ENCODE measurements around the gene NAV1. TPM values are rescaled to one million over a fixed set of nuclear protein-coding genes. Genes with fewer than 3 reads are reported as not detected.
"Not testable (repeated sequence)": the region's sequence is repeated elsewhere in the genome, so short reads cannot be mapped to it uniquely, and the experiment has no call there.

Gene NAV1
- total RNA-seq, 2 experiments from 2014 or later = 1.9 to 2.6 TPM

GRCh38 chr1:201539561-201540431 is 869 bp downstream of the NAV1 start:
- peak; percentile 31 for ATAC-seq
- intact Hi-C loops (cut with DNase I, micrococcal nuclease) = no loop called here
- CTCF ChIA-PET = interaction anchor here (0.5 to 1.4 kb wide), 6 partner anchors 18 to 309 kb away, joined by 3 to 5 read pairs (median 4); no protein-coding TSS in a partner anchor
- POLR2A ChIA-PET = no interaction called here
- no peak overlapping the region for H3K27ac Mint-ChIP-seq
- peaks cover 13% of the 10 kb centered on the region for H3K4me1 Mint-ChIP-seq
- no peaks in the 10 kb centered on the region for H3K36me3 Mint-ChIP-seq (ENCODE audit: low read depth)
- H3K4me3 Mint-ChIP-seq = peak overlapping the region; percentile 55
- H3K27me3 Mint-ChIP-seq = peaks cover 62% of the 10 kb centered on the region
- H3K9me3 Mint-ChIP-seq (ENCODE audit: low read depth) = no peaks in the 10 kb centered on the region
- peak; percentile 20 for DNase-seq

- ChIA-PET POLR2A (no interaction called here), CTCF (interaction anchor here (1.3 to 1.4 kb wide), 2 partner anchors 28 to 29 kb away, joined by 4 to 5 read pairs; no protein-coding TSS in a partner anchor)
- H3K27ac Mint-ChIP-seq = no peak overlapping the region
- DNase-seq (no peak), ATAC-seq (no peak)
- no peaks in the 10 kb centered on the region for H3K9me3 Mint-ChIP-seq (ENCODE audit: low read depth)
- no peak overlapping the region for H3K4me3 Mint-ChIP-seq
- H3K4me1 Mint-ChIP-seq = peaks cover 10% of the 10 kb centered on the region
- peaks cover 58% of the 10 kb centered on the region for H3K27me3 Mint-ChIP-seq
- intact Hi-C loops (cut with DNase I, micrococcal nuclease) = no loop called here
- H3K36me3 Mint-ChIP-seq (ENCODE audit: low read depth) = no peaks in the 10 kb centered on the region
Observed at GRCh38 chr1:201540846-201541735, 2.2 kb downstream of the NAV1 start.

DNA sequence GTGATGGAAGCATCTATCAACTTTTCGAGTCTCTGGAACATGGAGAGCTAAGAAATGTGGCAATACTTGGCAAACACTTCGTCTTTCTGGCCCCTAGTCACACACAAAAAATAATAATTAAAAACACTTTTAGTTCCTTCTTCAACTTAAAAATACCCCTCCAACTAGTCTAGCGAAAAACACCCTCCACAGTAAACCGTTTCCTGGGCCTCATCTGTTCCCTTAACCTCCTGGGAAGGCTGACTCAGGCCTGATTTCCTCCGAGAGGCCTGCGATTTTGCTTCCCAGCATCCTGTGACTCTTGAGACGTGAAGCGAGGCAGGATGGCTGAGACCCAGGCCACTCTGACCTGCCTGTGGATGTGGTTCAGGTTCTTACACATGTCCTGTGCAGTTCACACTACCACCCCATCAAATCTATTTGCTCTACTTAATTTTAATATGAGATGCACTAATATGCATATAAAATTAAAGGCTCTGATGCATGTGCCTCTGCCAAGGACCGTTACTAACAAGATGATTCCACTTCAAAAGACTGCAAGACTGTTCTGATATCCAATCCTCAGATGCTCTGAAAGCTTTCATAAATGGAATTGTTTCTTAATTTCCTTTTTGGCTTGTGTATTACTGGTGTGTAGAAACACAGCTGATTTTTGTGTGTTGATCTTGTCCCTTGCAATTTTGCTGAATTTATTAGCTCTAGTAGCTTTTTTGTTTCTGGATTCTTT is 3.5 kb downstream of the NAV1 start:
- CTCF ChIA-PET = interaction anchor here (1.1 kb wide), 2 partner anchors 17 to 60 kb away, joined by 3 to 4 read pairs; no protein-coding TSS in a partner anchor
- POLR2A ChIA-PET = interaction anchor here (0.6 kb wide), 1 partner anchor 343 kb away, joined by 3 read pairs; no protein-coding TSS in a partner anchor
- no peaks in the 10 kb centered on the region for H3K9me3 Mint-ChIP-seq (ENCODE audit: low read depth)
- no peak overlapping the region for H3K27ac Mint-ChIP-seq
- no peaks in the 10 kb centered on the region for H3K36me3 Mint-ChIP-seq (ENCODE audit: low read depth)
- H3K27me3 Mint-ChIP-seq = peaks cover 44% of the 10 kb centered on the region
- no peak for ATAC-seq
- H3K4me3 Mint-ChIP-seq = no peak overlapping the region
- intact Hi-C loops (cut with DNase I, micrococcal nuclease) = no loop called here
- DNase-seq = no peak
- H3K4me1 Mint-ChIP-seq = peaks cover 10% of the 10 kb centered on the region

DNA sequence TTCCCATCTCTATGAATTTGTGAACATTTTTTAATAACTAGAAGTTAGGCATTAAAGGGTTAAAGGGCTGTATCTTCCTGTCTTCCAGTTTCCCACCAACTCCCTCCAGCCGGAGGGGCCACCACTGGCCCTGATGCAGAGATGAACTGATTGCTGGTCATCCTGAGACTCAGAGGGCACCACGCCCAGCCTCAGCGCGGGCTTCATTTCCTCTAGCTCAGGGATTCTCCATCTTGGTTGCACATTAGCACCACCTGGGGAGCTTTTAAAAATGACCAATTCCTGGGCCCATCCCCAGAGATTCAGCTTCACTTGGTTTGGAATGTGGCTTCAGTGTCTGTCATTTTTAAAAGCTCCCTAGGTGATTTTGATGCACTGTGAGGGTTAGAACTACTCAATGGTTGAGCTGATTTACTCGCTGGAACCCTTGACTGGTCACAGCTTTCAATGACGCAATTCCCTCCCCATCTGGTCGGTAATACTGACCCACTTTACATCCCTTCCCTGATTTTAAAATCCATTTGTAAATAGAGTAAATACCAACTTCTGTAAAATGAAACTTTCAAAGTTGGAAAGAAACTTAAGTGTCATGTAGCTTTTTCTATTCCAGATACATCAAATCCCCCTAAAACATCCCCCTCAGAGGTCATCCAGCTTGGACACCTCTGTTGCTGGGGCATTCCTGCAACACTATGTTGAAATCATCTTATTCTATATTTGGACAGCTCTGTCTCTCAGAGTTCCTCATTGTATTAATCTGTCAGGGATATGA is 5.1 kb downstream of the NAV1 start:
- DNase-seq (no peak), ATAC-seq (no peak)
- no peak overlapping the region for H3K27ac Mint-ChIP-seq
- intact Hi-C loops (cut with DNase I, micrococcal nuclease) = no loop called here
- no peaks in the 10 kb centered on the region for H3K9me3 Mint-ChIP-seq (ENCODE audit: low read depth)
- POLR2A ChIA-PET = no interaction called here
- CTCF ChIA-PET = interaction anchor here (0.6 to 1.1 kb wide), 6 partner anchors 15 to 419 kb away, joined by 3 to 7 read pairs (median 4); no protein-coding TSS in a partner anchor
- peaks cover 7% of the 10 kb centered on the region for H3K4me1 Mint-ChIP-seq
- no peak overlapping the region for H3K4me3 Mint-ChIP-seq
- peaks cover 31% of the 10 kb centered on the region for H3K27me3 Mint-ChIP-seq
- H3K36me3 Mint-ChIP-seq (ENCODE audit: low read depth) = no peaks in the 10 kb centered on the region

DNA sequence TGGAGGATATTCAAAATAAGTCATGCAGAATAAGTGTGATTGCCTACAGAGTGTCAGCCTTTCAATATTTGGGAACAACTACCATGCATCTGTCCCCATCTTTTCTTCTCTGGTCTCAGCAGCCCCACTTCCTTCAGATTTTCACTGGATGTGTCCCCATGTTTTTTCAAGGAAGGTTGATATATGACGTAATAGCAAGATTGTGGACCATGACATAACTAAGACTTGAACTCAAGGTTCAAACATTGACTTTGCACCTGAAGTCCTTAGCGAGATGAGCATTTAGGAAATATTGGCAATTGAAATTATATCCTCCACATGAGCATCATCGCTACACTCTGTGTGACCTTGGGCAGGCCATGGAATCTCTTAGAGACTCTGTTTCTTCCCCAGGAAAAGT is 5.8 kb downstream of the NAV1 start:
- intact Hi-C loops (cut with DNase I, micrococcal nuclease) = no loop called here
- Mint-ChIP-seq H3K4me1 (peaks cover 3% of the 10 kb centered on the region), H3K27me3 (peaks cover 27% of the 10 kb centered on the region), H3K27ac (no peak overlapping the region), H3K36me3 (ENCODE audit: low read depth) (no peaks in the 10 kb centered on the region), H3K9me3 (ENCODE audit: low read depth) (no peaks in the 10 kb centered on the region), H3K4me3 (no peak overlapping the region)
- POLR2A ChIA-PET = no interaction called here
- DNase-seq = no peak
- ATAC-seq = no peak
- CTCF ChIA-PET = interaction anchor here (0.6 to 1.1 kb wide), 4 partner anchors 15 to 418 kb away, joined by 3 to 5 read pairs (median 4); no protein-coding TSS in a partner anchor

- Mint-ChIP-seq H3K27me3 (peaks cover 14% of the 10 kb centered on the region), H3K4me3 (no peak overlapping the region), H3K4me1 (no peaks in the 10 kb centered on the region), H3K27ac (no peak overlapping the region), H3K9me3 (ENCODE audit: low read depth) (no peaks in the 10 kb centered on the region), H3K36me3 (ENCODE audit: low read depth) (no peaks in the 10 kb centered on the region)
- no peak for DNase-seq
- intact Hi-C loops (cut with DNase I, micrococcal nuclease) = no loop called here
- ChIA-PET CTCF (no interaction called here), POLR2A (no interaction called here)
- peak; percentile 57 for ATAC-seq
Observed at GRCh38 chr1:201545851-201546492, 7.0 kb downstream of the NAV1 start.

DNA sequence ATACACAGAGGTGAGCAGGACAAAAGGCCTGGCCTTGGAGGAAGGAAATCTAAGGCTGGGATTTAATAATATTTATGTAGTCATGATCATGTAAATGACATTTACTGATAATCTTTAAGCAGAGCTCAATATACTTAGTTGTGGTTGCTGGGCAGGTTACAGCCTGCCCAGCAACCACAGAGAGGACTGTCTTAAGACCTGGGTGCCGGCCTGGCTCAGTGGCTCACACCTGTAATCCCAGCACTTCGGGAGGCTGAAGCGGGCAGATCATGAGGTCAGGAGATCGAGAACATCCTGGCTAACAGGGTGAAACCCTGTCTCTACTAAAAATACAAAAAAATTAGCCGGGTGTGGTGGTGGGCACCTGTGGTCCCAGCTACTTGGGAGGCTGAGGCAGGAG is 10.6 kb downstream of the NAV1 start:
- H3K27ac Mint-ChIP-seq; H3K9me3 Mint-ChIP-seq (ENCODE audit: low read depth); ATAC-seq; DNase-seq; H3K4me1 Mint-ChIP-seq; H3K4me3 Mint-ChIP-seq; POLR2A ChIA-PET; H3K36me3 Mint-ChIP-seq (ENCODE audit: low read depth); intact Hi-C loops (cut with DNase I, micrococcal nuclease); H3K27me3 Mint-ChIP-seq: not testable (repeated sequence)
- CTCF ChIA-PET = interaction anchor here (0.7 kb wide), 1 partner anchor 187 kb away, joined by 3 read pairs; no protein-coding TSS in a partner anchor

DNA sequence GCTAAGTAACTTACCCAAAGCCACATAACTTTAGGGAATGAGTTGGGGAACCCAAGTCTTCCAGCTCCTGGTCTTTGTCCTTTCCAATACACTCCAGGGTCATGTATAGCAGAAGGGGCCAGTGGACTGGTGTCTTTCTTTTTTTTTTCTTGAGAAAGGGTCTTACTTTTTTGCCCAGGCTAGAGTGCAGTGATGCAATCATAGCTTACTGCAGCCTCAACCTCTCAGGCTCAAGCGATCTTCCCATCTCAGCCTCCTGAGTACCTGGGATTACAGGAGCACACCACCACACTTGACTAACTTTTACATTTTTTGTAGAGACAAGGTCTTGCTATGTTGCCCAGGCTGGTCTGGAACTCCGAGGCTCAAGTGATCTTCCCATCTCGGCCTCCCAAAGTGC is 12.2 kb downstream of the NAV1 start:
- DNase-seq = no peak
- POLR2A ChIA-PET = no interaction called here
- intact Hi-C loops (cut with DNase I, micrococcal nuclease) = no loop called here
- H3K9me3 Mint-ChIP-seq (ENCODE audit: low read depth) = no peaks in the 10 kb centered on the region
- H3K27me3 Mint-ChIP-seq = no peaks in the 10 kb centered on the region
- ATAC-seq = no peak
- CTCF ChIA-PET = interaction anchor here (0.6 to 2.3 kb wide), 5 partner anchors 9 to 366 kb away, joined by 3 to 13 read pairs (median 4); no protein-coding TSS in a partner anchor
- no peak overlapping the region for H3K27ac Mint-ChIP-seq
- H3K4me3 Mint-ChIP-seq = no peak overlapping the region
- H3K36me3 Mint-ChIP-seq (ENCODE audit: low read depth) = no peaks in the 10 kb centered on the region
- H3K4me1 Mint-ChIP-seq = no peaks in the 10 kb centered on the region

DNA sequence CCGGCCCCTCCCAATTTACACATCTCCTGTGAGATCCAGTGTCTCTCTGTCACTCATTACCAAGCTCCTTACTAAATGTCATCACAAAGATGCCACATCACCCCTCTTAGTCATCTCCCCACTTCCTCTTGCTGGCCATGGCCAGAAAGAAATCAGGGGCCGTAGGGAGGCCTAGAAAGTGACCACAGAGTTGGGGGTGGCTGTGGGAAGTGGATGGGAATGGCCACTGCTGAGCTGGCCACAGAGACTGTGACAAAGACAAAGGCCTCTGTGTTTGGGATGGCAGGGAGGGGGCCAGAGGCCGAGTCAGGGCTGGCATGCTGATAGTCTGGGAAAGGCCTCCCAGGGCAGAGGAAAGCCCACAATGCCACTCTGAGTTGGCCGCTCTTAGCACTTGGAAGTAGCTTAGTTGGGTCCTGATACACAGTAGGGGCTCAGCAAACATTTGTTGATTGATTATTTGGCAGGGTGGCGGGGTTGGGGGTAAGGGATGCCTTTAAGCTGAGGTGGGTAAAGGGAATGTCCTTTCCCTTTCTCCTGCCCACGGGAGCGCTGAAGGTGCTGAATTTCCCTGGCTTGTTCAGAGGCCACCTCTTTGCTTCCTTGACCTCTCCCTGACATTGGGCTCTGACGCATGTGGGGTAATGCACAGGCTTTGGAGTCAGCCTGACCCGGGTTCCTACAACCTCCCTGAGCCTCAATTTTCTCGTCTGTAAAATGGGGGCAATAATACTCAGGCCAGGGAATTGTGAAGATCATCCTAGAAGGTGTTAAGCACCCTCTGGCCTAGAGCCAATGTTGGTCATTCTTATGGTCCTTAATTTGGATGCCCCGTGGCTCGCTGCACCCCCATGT is 13.2 kb downstream of the NAV1 start:
- Mint-ChIP-seq H3K36me3 (ENCODE audit: low read depth) (no peaks in the 10 kb centered on the region), H3K4me3 (no peak overlapping the region), H3K9me3 (ENCODE audit: low read depth) (no peaks in the 10 kb centered on the region), H3K4me1 (no peaks in the 10 kb centered on the region), H3K27me3 (no peaks in the 10 kb centered on the region), H3K27ac (no peak overlapping the region)
- ChIA-PET CTCF (interaction anchor here (0.6 to 2.3 kb wide), 5 partner anchors 8 to 637 kb away, joined by 3 to 13 read pairs (median 4); no protein-coding TSS in a partner anchor), POLR2A (no interaction called here)
- DNase-seq (no peak), ATAC-seq (no peak)
- intact Hi-C loops (cut with DNase I, micrococcal nuclease) = no loop called here

Data from activated CD4-positive, alpha-beta T cell treated with anti-CD3 and anti-CD28 coated beads for 36 hours (primary cell).